ENCODE data around the gene ARHGEF12.

GRCh38 chr11:120455487-120455886 is 119.3 kb downstream of the ARHGEF12 start:
- TF ChIP-seq CTCF (conservative IDR thresholded peaks at IDR 0.05; ENCODE audit: low read depth, low read length) (no peak), EZH2 (IDR thresholded peaks at IDR 0.05; ENCODE audit: borderline replicate concordance, low read depth, low read length, poor library complexity, severe bottlenecking) (no peak)
